Loucy (cell line): ENCODE data around the gene FBXL3.

Experiments used
- H2AFZ ChIP-seq: fragments of 200-600 bp; sonication (generic); 2 replicates; pipeline ENCODE4 v1.6.0; 2016; ENCODE audit warnings: antibody characterized with exemption, mild to moderate bottlenecking, low read length, moderate library complexity
- H3F3A ChIP-seq: fragments of 200-600 bp; 2 replicates; pipeline ENCODE4 v1.6.0; 2016; ENCODE audit warnings: antibody characterized with exemption, low read depth, mild to moderate bottlenecking
- H3K27me3 ChIP-seq: fragments of 200-600 bp; sonication (generic); 2 replicates; pipeline ENCODE4 v1.6.1; 2014; ENCODE audit warnings: low read length, mild to moderate bottlenecking; ENCODE audit not compliant: insufficient read depth, poor library complexity, severe bottlenecking
- H3K36me3 ChIP-seq: fragments of 200-600 bp; sonication (generic); 2 replicates; pipeline ENCODE4 v1.6.1; 2016; ENCODE audit warnings: low read length; ENCODE audit not compliant: insufficient read depth
- H3K4me1 ChIP-seq: fragments of 200-600 bp; sonication (generic); 2 replicates; pipeline ENCODE4 v1.5.1; 2014; ENCODE audit warnings: low read length, mild to moderate bottlenecking; ENCODE audit not compliant: insufficient read depth, poor library complexity, severe bottlenecking
- H3K4me2 ChIP-seq: fragments of 200-600 bp; sonication (generic); 2 replicates; pipeline ENCODE4 v1.6.0; 2014; ENCODE audit warnings: antibody characterized with exemption, low read length, low read depth, mild to moderate bottlenecking; ENCODE audit not compliant: poor library complexity, severe bottlenecking
- H3K4me3 ChIP-seq: fragments of 200-600 bp; sonication (generic); 2 replicates; pipeline ENCODE4 v1.5.1; 2014; ENCODE audit warnings: low read length, mild to moderate bottlenecking, mixed read lengths; ENCODE audit not compliant: poor library complexity, severe bottlenecking
- H3K79me2 ChIP-seq: fragments of 200-600 bp; sonication (generic); 2 replicates; pipeline ENCODE4 v1.6.1; 2014; ENCODE audit warnings: low read length; ENCODE audit not compliant: insufficient read depth
- H3K9ac ChIP-seq: fragments of 200-600 bp; sonication (generic); 2 replicates; pipeline ENCODE4 v1.6.0; 2014; ENCODE audit warnings: mild to moderate bottlenecking, low read depth, low read length, moderate library complexity; ENCODE audit not compliant: poor library complexity, severe bottlenecking
- H3K9me2 ChIP-seq: fragments of 200-600 bp; sonication (generic); replicated peaks from 2 replicates; pipeline ENCODE4 v1.6.1; 2016; ENCODE audit warnings: low read depth, low read length, mixed read lengths
- H3K9me3 ChIP-seq: fragments of 200-600 bp; sonication (generic); 2 replicates; pipeline ENCODE4 v1.6.1; 2014; ENCODE audit warnings: mild to moderate bottlenecking, antibody characterized with exemption, low read length, low read depth; ENCODE audit not compliant: insufficient read depth
- H4K20me1 ChIP-seq: fragments of 200-600 bp; sonication (generic); 2 replicates; pipeline ENCODE4 v1.6.0; 2014; ENCODE audit warnings: antibody characterized with exemption, low read length, mild to moderate bottlenecking; ENCODE audit not compliant: insufficient read depth, poor library complexity, severe bottlenecking
- CTCF ChIP-seq: fragments of 200-600 bp; sonication (generic); conservative IDR thresholded peaks from 2 replicates; pipeline ENCODE4 v1.5.1; 2014; ENCODE audit warnings: mild to moderate bottlenecking, antibody characterized with exemption, low read length
- EZH2phosphoT487 ChIP-seq: fragments of 200-600 bp; IDR thresholded peaks from 2 replicates; pipeline ENCODE4 v1.6.1; 2018; ENCODE audit warnings: antibody characterized with exemption, mild to moderate bottlenecking, moderate library complexity, borderline replicate concordance

Gene FBXL3

DNA sequence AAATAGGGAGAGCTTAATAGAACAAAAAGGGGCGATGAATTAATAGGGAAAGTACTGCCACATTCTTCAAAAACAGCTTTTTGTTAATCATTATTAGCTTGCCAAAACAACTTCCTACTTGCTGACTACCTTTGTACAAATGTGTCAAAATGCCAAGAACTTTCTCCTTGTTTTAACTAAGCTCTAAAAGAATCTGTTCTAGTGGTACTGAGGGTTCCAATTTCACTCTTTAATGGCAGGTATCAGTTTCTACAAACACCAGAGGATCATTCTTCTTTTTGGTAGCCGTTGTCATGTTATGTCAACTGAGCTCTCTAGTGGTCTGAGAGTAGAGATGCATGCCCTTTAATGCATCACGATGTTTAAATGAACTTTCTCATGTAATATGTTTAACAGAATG is 29.4 kb upstream of the FBXL3 start:
- H4K20me1 ChIP-seq = no peaks in the 10 kb centered on the region
- H3K36me3 ChIP-seq = peaks cover 77% of the 10 kb centered on the region
- no peaks in the 10 kb centered on the region for H3K4me1 ChIP-seq
- H3K9me3 ChIP-seq = no peaks in the 10 kb centered on the region
- no peak overlapping the region for H3K9ac ChIP-seq
- no peak overlapping the region for H3K4me3 ChIP-seq
- no peaks in the 10 kb centered on the region for H3K9me2 ChIP-seq
- no peaks in the 10 kb centered on the region for H3K79me2 ChIP-seq
- no peak overlapping the region for H2AFZ ChIP-seq
- H3K27me3 ChIP-seq = no peaks in the 10 kb centered on the region
- H3K4me2 ChIP-seq = no peak overlapping the region
- TF ChIP-seq CTCF = no peak
- no peak for TF ChIP-seq EZH2phosphoT487
- H3F3A ChIP-seq = no peaks in the 10 kb centered on the region

DNA sequence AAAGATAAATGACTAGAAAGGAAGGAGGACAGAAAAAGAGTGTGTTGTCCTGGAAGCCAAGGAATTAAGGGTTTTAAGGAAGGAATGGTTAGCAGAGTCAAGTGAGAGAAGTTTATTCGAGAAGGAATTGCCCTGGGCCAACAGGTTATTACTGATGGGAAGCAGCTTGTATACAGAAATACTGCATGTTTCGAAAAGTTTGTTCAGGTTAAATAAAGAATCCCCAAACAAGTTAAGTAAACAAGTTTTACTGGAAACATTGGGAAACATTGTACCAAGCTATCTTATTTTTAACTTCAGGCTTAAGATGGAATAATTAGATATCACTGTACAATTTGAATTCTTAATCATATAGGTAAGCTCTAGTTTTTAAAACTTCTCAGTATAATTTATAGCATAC is 28.2 kb upstream of the FBXL3 start:
- no peaks in the 10 kb centered on the region for H4K20me1 ChIP-seq
- TF ChIP-seq EZH2phosphoT487 (no peak), CTCF (no peak)
- no peak overlapping the region for H3K4me3 ChIP-seq
- no peaks in the 10 kb centered on the region for H3K9me3 ChIP-seq
- H2AFZ ChIP-seq = no peak overlapping the region
- no peaks in the 10 kb centered on the region for H3K79me2 ChIP-seq
- no peaks in the 10 kb centered on the region for H3K27me3 ChIP-seq
- no peaks in the 10 kb centered on the region for H3K4me1 ChIP-seq
- H3K4me2 ChIP-seq = no peak overlapping the region
- H3K9ac ChIP-seq = no peak overlapping the region
- no peaks in the 10 kb centered on the region for H3K9me2 ChIP-seq
- peaks cover 81% of the 10 kb centered on the region for H3K36me3 ChIP-seq
- H3F3A ChIP-seq = no peaks in the 10 kb centered on the region

DNA sequence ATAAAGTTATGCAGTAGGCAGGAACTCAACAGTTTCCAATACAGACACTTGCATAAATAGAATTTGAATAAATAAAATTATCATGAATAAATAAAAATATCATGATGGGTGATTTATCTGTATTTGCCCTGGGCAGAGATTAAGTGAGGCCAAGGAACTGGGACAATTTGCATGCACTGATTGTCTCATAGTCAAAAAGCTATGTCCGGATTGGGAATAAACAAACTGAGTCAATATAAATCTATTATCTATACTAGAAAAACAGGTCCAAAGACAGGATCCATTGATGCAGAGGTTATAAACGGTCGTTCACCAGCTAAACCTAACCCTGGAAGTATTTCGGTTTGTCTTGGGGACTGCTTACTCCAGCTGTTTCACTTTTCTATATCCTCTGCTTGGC is 26.2 kb upstream of the FBXL3 start:
- Histone ChIP-seq H2AFZ (no peak overlapping the region), H3K4me1 (no peaks in the 10 kb centered on the region), H4K20me1 (no peaks in the 10 kb centered on the region), H3K36me3 (peaks cover 85% of the 10 kb centered on the region), H3K27me3 (no peaks in the 10 kb centered on the region), H3K4me3 (no peak overlapping the region), H3K9me3 (no peaks in the 10 kb centered on the region), H3K9me2 (no peaks in the 10 kb centered on the region), H3F3A (no peaks in the 10 kb centered on the region), H3K9ac (no peak overlapping the region), H3K79me2 (no peaks in the 10 kb centered on the region), H3K4me2 (no peak overlapping the region)
- TF ChIP-seq EZH2phosphoT487 (no peak), CTCF (no peak)
